ENCODE measurements around the gene LCE3A.

DNA sequence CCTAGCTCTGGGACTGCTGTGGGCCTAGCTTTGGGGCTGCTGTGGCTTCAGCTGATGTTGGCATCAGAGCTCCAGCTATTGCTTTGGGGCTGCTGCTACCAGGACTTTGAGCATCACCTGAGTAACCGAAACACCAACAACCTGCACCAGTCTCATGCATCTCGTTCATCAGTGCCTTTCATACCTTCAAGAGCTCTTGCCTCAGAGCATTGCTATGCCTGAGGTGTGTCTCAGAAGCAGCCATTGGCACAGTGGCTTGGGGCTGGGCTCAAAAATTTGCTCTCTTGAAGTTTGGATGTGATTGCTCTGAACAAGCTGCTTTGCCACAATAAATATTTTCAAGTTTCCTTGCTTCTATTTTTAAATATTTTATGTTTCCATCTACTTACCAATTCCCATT, 33.6 kb upstream of the LCE3A start:
- no peak for TF ChIP-seq SUZ12 (IDR thresholded peaks at IDR 0.05; ENCODE audit: extremely low read depth, insufficient read depth, insufficient read length)
- TF ChIP-seq ZNF274 (IDR thresholded peaks at IDR 0.05; ENCODE audit: low read depth, low read length) = no peak
